Fibroblast of skin of right biceps (primary cell): Measurements from ENCODE around the gene GAPDHS.

Experiments used
- DNase-seq: peaks from one replicate; pipeline ENCODE4 v3.0.0-alpha.2; 2013

GAPDHS gene

GRCh38 chr19:35558400-35559280, 25.4 kb downstream of the GAPDHS start:
- DNase-seq: no peak

GRCh38 chr19:35559281-35559659, 26.0 kb downstream of the GAPDHS start:
- DNase-seq: no peak

- DNase-seq: no peak
Observed at GRCh38 chr19:35559781-35560180, 26.5 kb downstream of the GAPDHS start.

GRCh38 chr19:35560271-35560670, 27.0 kb downstream of the GAPDHS start:
- no peak for DNase-seq

- DNase-seq: no peak
Observed at GRCh38 chr19:35560677-35561076, 27.4 kb downstream of the GAPDHS start.

- DNase-seq: no peak
Observed at GRCh38 chr19:35561436-35561835, 28.2 kb downstream of the GAPDHS start.

- DNase-seq: no peak
Observed at GRCh38 chr19:35562336-35562735, 29.1 kb downstream of the GAPDHS start.

- DNase-seq: no peak
Observed at GRCh38 chr19:35562776-35563175, 29.5 kb downstream of the GAPDHS start.

GRCh38 chr19:35563207-35563829, 30.1 kb downstream of the GAPDHS start, which contains the start of gene ATP4A:
Gene ATP4A (minus strand): TSS chr19:35563658. CDS start chr19:35563629, 29 bp downstream.
- no peak for DNase-seq

- no peak for DNase-seq
Observed at GRCh38 chr19:35565016-35565856, 32.0 kb downstream of the GAPDHS start.

- DNase-seq: no peak
Observed at GRCh38 chr19:35566738-35567137, 33.5 kb downstream of the GAPDHS start.

GRCh38 chr19:35569281-35569781, 36.1 kb downstream of the GAPDHS start:
- no peak for DNase-seq

GRCh38 chr19:35571406-35571965, 38.2 kb downstream of the GAPDHS start:
- DNase-seq: no peak

GRCh38 chr19:35577918-35578317, 44.7 kb downstream of the GAPDHS start:
- no peak for DNase-seq

- DNase-seq: no peak
Observed at GRCh38 chr19:35578707-35579106, 45.5 kb downstream of the GAPDHS start.

- no peak for DNase-seq
Observed at GRCh38 chr19:35582760-35583159, 49.5 kb downstream of the GAPDHS start.

- DNase-seq: peak; percentile 7
Observed at GRCh38 chr19:35585848-35586247, 52.6 kb downstream of the GAPDHS start, which contains the start of gene PMIS2. Gene PMIS2 (plus strand): TSS chr19:35586173. CDS start chr19:35586260, 87 bp downstream.

- DNase-seq: no peak
Observed at GRCh38 chr19:35587321-35587720, 54.1 kb downstream of the GAPDHS start.

GRCh38 chr19:35590875-35591274, 57.6 kb downstream of the GAPDHS start:
- no peak for DNase-seq

- peak; percentile 19 for DNase-seq
Observed at GRCh38 chr19:35592226-35592625, 59.0 kb downstream of the GAPDHS start.
